DOHH2 (cell line): Measurements from ENCODE around the gene NYNRIN.

Experiments used
- EZH2phosphoT487 ChIP-seq: fragments of 200-600 bp; sonication (generic); IDR thresholded peaks from 2 replicates; pipeline ENCODE4 v1.6.1; 2017; ENCODE audit warnings: borderline replicate concordance, mild to moderate bottlenecking, antibody characterized with exemption, low read length, moderate library complexity, mixed read lengths
- TF ChIP-seq, protein P1 (sequence below): fragments of 200-600 bp; sonication (generic); IDR thresholded peaks from one replicate; pipeline ENCODE4 v1.5.1; 2014; ENCODE audit warnings: antibody characterized with exemption, mild to moderate bottlenecking, low read depth, low read length; ENCODE audit not compliant: poor library complexity, severe bottlenecking

DNA sequence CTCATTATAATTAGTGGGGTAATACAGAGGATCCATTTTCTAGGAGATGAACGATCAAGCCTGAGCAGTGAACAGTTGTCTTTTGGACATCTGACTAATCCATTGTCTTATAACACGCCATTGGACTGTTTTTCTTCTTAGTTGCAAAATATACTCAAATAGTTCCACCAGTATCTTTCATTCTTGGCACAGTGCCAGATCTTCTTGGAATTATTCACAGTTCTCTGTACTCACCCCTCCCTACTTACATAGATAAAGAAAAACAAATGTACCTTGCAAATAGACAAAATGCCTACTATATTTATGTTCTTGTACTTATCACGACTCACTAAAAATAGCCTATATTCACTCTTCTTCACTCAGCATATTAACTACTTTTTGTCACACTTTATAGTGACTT is 26.9 kb downstream of the NYNRIN start:
- TF ChIP-seq, protein P1, sequence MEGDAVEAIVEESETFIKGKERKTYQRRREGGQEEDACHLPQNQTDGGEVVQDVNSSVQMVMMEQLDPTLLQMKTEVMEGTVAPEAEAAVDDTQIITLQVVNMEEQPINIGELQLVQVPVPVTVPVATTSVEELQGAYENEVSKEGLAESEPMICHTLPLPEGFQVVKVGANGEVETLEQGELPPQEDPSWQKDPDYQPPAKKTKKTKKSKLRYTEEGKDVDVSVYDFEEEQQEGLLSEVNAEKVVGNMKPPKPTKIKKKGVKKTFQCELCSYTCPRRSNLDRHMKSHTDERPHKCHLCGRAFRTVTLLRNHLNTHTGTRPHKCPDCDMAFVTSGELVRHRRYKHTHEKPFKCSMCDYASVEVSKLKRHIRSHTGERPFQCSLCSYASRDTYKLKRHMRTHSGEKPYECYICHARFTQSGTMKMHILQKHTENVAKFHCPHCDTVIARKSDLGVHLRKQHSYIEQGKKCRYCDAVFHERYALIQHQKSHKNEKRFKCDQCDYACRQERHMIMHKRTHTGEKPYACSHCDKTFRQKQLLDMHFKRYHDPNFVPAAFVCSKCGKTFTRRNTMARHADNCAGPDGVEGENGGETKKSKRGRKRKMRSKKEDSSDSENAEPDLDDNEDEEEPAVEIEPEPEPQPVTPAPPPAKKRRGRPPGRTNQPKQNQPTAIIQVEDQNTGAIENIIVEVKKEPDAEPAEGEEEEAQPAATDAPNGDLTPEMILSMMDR = no peak
- TF ChIP-seq EZH2phosphoT487 = no peak
